Measurements from ENCODE around the gene IPO4. TPM values are rescaled to one million over a fixed set of nuclear protein-coding genes. Genes with fewer than 3 reads are reported as not detected.

Gene IPO4
- 76.4 and 80.3 TPM in 2 replicates for total RNA-seq

GRCh38 chr14:24188251-24189058 lies at the start of gene IPO4:
TSS of gene IPO4 (minus strand) at chr14:24188816. CDS start at chr14:24188787, 29 bp downstream.
- H3K27ac Mint-ChIP-seq = peak within 1 kb of the TSS; percentile 87
- no peaks in the 10 kb centered on the region for H3K27me3 Mint-ChIP-seq
- ATAC-seq (ENCODE audit: low read depth) = peak; percentile 92
- POLR2A ChIA-PET = interaction anchor here (0.6 to 3.7 kb wide), 20 partner anchors 8 to 242 kb away, joined by 3 to 44 read pairs (median 5); partner anchors contain the start of genes CHMP4A, DCAF11, EMC9 and IRF9
- peak within 1 kb of the TSS; percentile 91 for H3K4me3 Mint-ChIP-seq
- peaks cover 32% of the 10 kb centered on the region for H3K4me1 Mint-ChIP-seq
- CTCF ChIA-PET = interaction anchor here (0.7 to 2.6 kb wide), 5 partner anchors 25 to 145 kb away, joined by 3 to 11 read pairs (median 5); partner anchors contain the start of genes CHMP4A, CIDEB and IRF9
- TF ChIP-seq CTCF (IDR thresholded peaks at IDR 0.05) = no peak
- H3K36me3 Mint-ChIP-seq (ENCODE audit: low read depth) = peaks cover 68% of the 10 kb centered on the region
- peak; percentile 81 for DNase-seq
- no peaks in the 10 kb centered on the region for H3K9me3 Mint-ChIP-seq
- intact Hi-C loops (cut with micrococcal nuclease) = loop anchor here (1.0 to 2.0 kb wide), 10 partner anchors 8 to 120 kb away; partner anchors contain the start of genes CHMP4A, DCAF11, EMC9 and GMPR2

GRCh38 chr14:24238123-24238522 lies 49.5 kb upstream of the IPO4 start:
- ChIA-PET CTCF (interaction anchor here (1.0 to 1.8 kb wide), 4 partner anchors 22 to 70 kb away, joined by 3 to 6 read pairs (median 4); partner anchors contain the start of gene MDP1), POLR2A (interaction anchor here (0.5 to 11.1 kb wide), 14 partner anchors 9 to 192 kb away, joined by 3 to 242 read pairs (median 4); partner anchors contain the start of genes CBLN3, CHMP4A, DHRS1 and KHNYN)
- intact Hi-C loops (cut with micrococcal nuclease) = no loop called here
- DNase-seq (no peak), ATAC-seq (ENCODE audit: low read depth) (no peak)
- peaks cover 71% of the 10 kb centered on the region for H3K4me1 Mint-ChIP-seq
- no peaks in the 10 kb centered on the region for H3K9me3 Mint-ChIP-seq
- no peak for TF ChIP-seq CTCF (IDR thresholded peaks at IDR 0.05)
- no peaks in the 10 kb centered on the region for H3K27me3 Mint-ChIP-seq
- peak overlapping the region; percentile 16 for H3K27ac Mint-ChIP-seq
- H3K4me3 Mint-ChIP-seq = no peak overlapping the region
- H3K36me3 Mint-ChIP-seq (ENCODE audit: low read depth) = peaks cover 78% of the 10 kb centered on the region

GRCh38 chr14:24237463-24237955 lies 48.9 kb upstream of the IPO4 start:
- DNase-seq (no peak), ATAC-seq (ENCODE audit: low read depth) (no peak)
- POLR2A ChIA-PET = interaction anchor here (0.9 to 11.1 kb wide), 11 partner anchors 9 to 192 kb away, joined by 3 to 242 read pairs (median 5); partner anchors contain the start of genes CBLN3, CHMP4A, DHRS1 and KHNYN
- H3K27me3 Mint-ChIP-seq = no peaks in the 10 kb centered on the region
- H3K4me3 Mint-ChIP-seq = no peak overlapping the region
- peaks cover 73% of the 10 kb centered on the region for H3K4me1 Mint-ChIP-seq
- peak overlapping the region; percentile 6 for H3K27ac Mint-ChIP-seq
- peaks cover 79% of the 10 kb centered on the region for H3K36me3 Mint-ChIP-seq (ENCODE audit: low read depth)
- TF ChIP-seq CTCF (IDR thresholded peaks at IDR 0.05) = no peak
- CTCF ChIA-PET = interaction anchor here (1.0 to 1.8 kb wide), 3 partner anchors 22 to 71 kb away, joined by 3 to 6 read pairs (median 4); partner anchors contain the start of gene MDP1
- no peaks in the 10 kb centered on the region for H3K9me3 Mint-ChIP-seq
- intact Hi-C loops (cut with micrococcal nuclease) = no loop called here

GRCh38 chr14:24236689-24237462 lies 48.3 kb upstream of the IPO4 start:
- peaks cover 69% of the 10 kb centered on the region for H3K4me1 Mint-ChIP-seq
- no peak overlapping the region for H3K4me3 Mint-ChIP-seq

More at GRCh38 chr14:24236689-24237462, 48.3 kb upstream of the IPO4 start:
- DNase-seq (no peak), ATAC-seq (ENCODE audit: low read depth) (no peak)
- intact Hi-C loops (cut with micrococcal nuclease) = no loop called here
- TF ChIP-seq CTCF (IDR thresholded peaks at IDR 0.05) = no peak
- POLR2A ChIA-PET = interaction anchor here (1.4 to 11.1 kb wide), 5 partner anchors 10 to 90 kb away, joined by 3 to 242 read pairs (median 9); partner anchors contain the start of genes CHMP4A, DHRS1, MDP1 and NOP9
- Mint-ChIP-seq H3K27me3 (no peaks in the 10 kb centered on the region), H3K36me3 (ENCODE audit: low read depth) (peaks cover 80% of the 10 kb centered on the region), H3K27ac (peak overlapping the region; percentile 6), H3K9me3 (no peaks in the 10 kb centered on the region)
- CTCF ChIA-PET = interaction anchor here (1.0 to 1.8 kb wide), 3 partner anchors 21 to 71 kb away, joined by 3 to 6 read pairs (median 4); partner anchors contain the start of gene MDP1

Measured in activated B cell treated with CpG ODN at 0.5 μM for 24 hours (primary cell).